ENCODE measurements around the gene PSMD4.
A peak's percentile ranks its signal among the peaks of the same experiment; 100 is the strongest.

PSMD4 gene

GRCh38 chr1:151294742-151295462 lies 40.4 kb downstream of the PSMD4 start:
- peak; percentile 92 for DNase-seq (ENCODE audit: low spot score)

- DNase-seq (ENCODE audit: low spot score): no peak
Measured at GRCh38 chr1:151309811-151310323, 55.3 kb downstream of the PSMD4 start.

- no peak for DNase-seq (ENCODE audit: low spot score)
Measured at GRCh38 chr1:151311011-151311410, 56.5 kb downstream of the PSMD4 start.

GRCh38 chr1:151311589-151312331 lies 57.2 kb downstream of the PSMD4 start:
- DNase-seq (ENCODE audit: low spot score): no peak

GRCh38 chr1:151312411-151312810 lies 57.9 kb downstream of the PSMD4 start:
- no peak for DNase-seq (ENCODE audit: low spot score)

GRCh38 chr1:151312826-151313225 lies 58.3 kb downstream of the PSMD4 start:
- DNase-seq (ENCODE audit: low spot score): no peak

GRCh38 chr1:151313501-151313900 lies 59.0 kb downstream of the PSMD4 start:
- DNase-seq (ENCODE audit: low spot score): peak; percentile 60

GRCh38 chr1:151314137-151314875 lies 59.8 kb downstream of the PSMD4 start:
- peak; percentile 97 for DNase-seq (ENCODE audit: low spot score)

- DNase-seq (ENCODE audit: low spot score): no peak
Measured at GRCh38 chr1:151315565-151316235, 61.2 kb downstream of the PSMD4 start.
